GM21529 (cell line): ENCODE results near the gene FXR2.

Experiments
- ATAC-seq: cut with Tn5 transposase; IDR thresholded peaks from one replicate; pipeline ENCODE4 v1.9.1; 2021; ENCODE audit not compliant: unreplicated experiment

FXR2 gene

GRCh38 chr17:7589204-7589868 is 25.4 kb downstream of the FXR2 start:
- ATAC-seq: no peak

- ATAC-seq: no peak
These were observed 26.0 kb downstream of the FXR2 start for GRCh38 chr17:7588553-7589203.

DNA sequence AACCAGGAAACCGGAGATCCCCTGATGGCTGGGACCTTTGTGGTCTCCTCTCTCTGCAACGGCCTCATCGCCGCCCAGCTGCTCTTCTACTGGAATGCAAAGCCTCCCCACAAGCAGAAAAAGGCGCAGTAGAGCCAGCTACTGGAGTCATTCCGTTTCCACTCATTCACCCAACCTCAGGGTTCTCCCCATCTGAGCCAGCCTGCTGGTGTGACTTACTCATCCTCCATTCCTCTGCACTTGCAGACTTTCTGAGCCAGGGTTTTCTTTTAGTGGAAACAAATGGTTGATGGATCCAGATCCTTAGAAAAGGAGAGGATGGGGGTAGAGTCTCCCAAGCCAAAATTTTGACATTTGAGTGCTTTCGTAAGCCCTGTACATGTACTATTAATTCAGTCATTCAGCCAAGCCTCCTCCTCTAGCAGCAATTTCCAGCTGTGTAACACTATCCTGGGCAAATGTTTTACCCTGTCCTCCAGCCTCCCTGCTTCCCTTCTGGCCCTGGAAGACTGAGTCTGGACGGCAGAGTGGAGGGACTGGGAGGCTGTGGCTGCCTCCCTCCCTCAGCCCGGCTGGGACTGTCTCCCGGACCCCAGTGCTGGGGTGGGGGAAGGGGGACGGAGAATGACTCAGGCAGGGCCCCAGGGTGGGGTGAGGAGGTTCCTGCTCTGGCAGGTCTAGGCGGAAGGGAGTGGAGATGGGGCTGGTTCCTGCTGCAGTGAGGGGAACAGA is 27.1 kb downstream of the FXR2 start:
- no peak for ATAC-seq

DNA sequence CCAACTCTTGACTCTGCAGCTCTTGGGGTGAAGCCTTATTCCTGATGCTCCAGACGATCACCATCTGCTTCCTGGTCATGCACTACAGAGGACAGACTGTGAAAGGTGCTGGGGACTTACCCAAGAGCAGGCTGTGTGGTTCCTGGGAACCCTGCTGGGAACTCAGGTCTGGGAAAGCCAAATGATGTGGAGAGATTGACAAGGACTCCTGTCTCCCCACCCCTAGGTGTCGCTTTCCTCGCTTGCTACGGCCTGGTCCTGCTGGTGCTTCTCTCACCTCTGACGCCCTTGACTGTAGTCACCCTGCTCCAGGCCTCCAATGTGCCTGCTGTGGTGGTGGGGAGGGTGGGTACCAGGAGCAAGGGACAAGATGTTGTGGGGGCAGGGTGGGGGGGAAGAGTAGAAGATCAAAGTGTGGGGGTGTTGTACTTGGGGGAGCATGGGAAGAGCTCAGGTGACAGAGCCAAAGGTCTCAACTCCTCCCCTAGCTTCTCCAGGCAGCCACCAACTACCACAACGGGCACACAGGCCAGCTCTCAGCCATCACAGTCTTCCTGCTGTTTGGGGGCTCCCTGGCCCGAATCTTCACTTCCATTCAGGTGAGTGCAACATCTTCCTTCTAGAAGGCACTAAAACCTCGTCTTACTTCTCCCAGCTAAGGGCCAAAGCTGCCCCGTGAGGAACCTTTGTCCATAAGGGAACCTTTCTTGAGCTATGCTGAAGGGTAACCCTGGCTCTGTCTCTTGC is 27.9 kb downstream of the FXR2 start:
- ATAC-seq: no peak

GRCh38 chr17:7583253-7584109 is 31.2 kb downstream of the FXR2 start, which contains the start of gene MPDU1:
TSS of gene MPDU1 (plus strand) at chr17:7583852. CDS start at chr17:7583863, 11 bp downstream.
- peak; percentile 61 for ATAC-seq

- ATAC-seq: no peak
These were observed 32.1 kb downstream of the FXR2 start for GRCh38 chr17:7582396-7583252.

DNA sequence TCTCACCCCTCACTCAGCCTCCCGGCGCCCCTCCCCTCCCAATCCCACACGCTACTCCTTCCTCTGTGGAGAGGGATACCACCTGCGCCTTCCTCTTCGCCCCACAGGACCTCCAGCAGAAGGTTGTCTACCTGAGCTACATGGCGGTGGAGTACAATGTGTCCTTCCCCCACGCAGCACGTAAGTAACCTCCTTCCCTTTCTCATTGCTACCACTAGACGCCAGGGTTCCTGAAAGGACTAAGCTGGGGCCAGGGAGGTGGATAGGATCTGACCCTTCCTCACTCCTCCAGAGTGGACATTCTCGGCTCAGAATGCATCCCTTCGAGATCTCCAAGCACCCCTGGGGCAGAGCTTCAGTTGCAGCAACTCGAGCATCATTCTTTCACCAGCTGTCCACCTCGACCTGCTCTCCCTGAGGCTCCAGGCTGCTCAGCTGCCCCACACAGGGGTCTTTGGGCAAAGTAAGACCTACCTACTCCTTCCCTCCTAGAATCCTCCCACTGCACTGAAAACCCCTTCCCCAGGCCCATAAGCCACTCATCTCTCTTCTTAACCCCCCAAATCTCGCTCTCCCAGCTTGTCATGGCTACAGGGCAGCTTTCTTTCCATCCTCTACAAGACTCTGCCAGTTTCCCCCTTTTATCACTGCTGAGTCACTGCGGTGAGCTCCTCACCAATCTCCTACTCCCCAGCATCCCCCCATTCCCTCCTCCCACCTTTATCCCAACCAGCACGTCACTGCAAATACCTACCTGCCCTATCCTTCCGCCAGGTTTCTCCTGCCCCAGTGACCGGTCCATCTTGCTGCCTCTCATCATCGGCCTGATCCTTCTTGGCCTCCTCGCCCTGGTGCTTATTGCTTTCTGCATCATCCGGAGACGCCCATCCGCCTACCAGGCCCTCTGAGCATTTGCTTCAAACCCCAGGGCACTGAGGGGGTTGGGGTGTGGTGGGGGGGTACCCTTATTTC is 33.8 kb downstream of the FXR2 start:
- ATAC-seq: no peak

- ATAC-seq: peak; percentile 0
These were observed 34.7 kb downstream of the FXR2 start for GRCh38 chr17:7579834-7580603.

DNA sequence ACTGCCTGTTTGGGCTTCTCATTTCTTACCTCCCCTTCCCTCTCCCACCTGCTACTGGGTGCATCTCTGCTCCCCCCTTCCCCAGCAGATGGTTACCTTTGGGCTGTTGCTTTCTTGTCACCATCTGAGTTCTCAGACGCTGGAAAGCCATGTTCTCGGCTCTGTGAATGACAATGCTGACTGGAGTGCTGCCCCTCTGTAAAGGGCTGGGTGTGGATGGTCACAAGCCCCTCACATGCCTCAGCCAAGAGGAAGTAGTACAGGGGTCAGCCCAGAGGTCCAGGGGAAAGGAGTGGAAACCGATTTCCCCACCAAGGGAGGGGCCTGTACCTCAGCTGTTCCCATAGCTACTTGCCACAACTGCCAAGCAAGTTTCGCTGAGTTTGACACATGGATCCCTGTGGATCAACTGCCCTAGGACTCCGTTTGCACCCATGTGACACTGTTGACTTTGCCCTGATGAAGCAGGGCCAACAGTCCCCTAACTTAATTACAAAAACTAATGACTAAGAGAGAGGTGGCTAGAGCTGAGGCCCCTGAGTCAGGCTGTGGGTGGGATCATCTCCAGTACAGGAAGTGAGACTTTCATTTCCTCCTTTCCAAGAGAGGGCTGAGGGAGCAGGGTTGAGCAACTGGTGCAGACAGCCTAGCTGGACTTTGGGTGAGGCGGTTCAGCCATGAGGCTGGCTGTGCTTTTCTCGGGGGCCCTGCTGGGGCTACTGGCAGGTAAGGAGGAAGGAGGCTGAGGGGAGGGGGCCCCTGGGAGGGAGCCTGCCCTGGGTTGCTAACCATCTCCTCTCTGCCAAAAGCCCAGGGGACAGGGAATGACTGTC is 35.5 kb downstream of the FXR2 start, which contains the start of gene CD68:
Gene CD68, plus strand, starts transcription at position 638 of the 833 bp plus-strand sequence. Its CDS starts 40 bp downstream, at position 678.
- ATAC-seq: peak; percentile 54

DNA sequence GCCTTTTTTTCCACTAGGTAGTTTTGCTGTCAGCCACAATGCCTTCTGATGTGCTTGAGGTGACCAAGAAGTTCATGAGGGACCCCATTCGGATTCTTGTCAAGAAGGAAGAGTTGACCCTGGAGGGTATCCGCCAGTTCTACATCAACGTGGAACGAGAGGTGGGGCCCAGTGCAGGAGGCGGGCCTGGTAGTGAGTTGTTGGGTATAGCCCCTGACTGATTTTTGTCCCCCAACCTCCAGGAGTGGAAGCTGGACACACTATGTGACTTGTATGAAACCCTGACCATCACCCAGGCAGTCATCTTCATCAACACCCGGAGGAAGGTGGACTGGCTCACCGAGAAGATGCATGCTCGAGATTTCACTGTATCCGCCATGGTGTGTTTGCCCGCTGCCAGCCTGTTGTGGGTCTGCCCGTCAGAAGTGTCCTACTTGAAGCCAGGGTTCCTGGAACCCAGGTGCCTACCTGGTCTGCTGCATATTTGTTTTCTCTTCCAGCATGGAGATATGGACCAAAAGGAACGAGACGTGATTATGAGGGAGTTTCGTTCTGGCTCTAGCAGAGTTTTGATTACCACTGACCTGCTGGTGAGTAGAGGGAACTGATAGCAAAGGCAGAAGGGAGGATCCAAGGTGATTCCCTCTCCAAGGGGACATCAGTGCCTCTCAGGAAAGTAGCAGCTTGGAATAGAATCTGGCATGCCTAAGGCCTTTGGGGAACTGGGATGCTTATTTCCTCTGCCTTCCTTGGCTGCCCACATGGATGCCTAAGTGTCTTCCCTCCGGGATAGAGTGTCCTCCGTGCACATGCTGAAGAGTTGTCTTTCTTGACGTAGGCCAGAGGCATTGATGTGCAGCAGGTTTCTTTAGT is 37.1 kb downstream of the FXR2 start:
- ATAC-seq: no peak

DNA sequence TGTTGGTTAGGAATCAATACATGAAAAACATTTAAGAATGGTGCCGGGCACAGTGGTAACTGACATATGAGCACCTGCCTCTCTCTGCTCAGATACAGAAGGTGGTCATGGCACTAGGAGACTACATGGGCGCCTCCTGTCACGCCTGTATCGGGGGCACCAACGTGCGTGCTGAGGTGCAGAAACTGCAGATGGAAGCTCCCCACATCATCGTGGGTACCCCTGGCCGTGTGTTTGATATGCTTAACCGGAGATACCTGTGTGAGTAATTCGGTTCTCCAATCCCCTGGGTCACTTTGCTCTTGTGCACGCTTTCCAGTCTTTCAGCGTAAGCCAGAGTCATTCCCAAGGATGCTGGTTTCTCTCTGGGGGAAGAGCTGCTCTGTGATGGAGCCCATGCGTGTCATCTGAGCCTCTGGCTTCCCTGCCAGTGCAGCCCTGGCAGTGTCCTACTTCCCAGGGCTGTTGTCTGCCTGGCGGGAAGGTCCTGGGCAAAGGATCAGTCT is 38.2 kb downstream of the FXR2 start:
- ATAC-seq: no peak

DNA sequence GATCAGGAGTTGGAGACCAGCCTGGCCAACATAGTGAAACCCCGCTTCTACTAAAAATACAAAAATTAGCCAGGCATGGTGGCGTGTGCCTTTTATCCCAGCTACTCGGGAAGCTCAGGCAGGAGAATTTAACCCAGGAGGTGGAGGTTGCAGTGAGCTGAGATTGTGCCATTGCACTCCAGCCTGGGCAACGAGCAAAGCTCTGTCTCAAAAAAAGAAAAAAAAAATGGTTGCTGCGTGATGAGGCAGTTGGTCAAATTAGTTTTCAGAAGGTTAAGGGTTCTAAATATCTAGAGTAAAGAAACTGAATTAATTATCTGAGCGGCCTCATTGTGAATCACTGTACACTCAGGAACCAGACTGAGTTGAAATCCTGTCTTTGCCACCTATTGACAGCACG is 38.7 kb downstream of the FXR2 start:
- ATAC-seq: no peak

GRCh38 chr17:7575481-7575883 is 39.2 kb downstream of the FXR2 start:
- ATAC-seq: no peak

DNA sequence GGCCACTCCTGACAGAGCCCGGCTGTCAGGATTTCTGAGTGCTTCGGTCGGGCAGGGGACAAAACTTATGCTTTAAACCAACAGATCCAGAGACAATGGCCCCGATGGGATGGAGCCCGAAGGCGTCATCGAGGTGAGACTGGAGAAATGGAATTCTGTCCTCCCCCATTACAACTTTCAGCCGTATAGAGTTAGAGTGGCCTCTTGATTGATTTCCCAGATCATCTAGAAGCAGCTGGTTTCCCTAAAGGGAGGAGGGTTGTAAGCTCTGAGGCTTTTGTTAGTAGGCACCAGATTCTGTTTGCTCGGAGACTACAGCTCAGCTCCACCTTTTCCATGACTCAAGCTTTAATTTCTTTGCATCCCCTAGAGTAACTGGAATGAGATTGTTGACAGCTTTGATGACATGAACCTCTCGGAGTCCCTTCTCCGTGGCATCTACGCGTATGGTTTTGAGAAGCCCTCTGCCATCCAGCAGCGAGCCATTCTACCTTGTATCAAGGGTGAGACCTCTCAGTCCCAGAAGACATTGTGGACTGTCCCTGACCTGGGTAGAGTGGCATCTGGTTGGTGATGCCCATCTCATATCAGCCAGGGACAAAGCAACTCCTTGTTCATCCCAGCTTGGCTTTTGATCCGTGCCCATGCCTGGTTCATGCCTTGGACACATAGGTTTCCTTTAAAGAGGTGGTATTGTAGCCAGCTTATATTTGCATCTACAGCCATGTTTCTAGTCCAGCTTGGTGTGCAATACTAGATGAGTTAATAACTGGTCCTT is 40.3 kb downstream of the FXR2 start:
- ATAC-seq: no peak
